Activated effector memory CD4-positive, alpha-beta T cell treated with Interleukin-2 at 50 U/mL for 16 hours (primary cell): ENCODE measurements around the gene ZNF521.

Source experiments
- DNase-seq: peaks from one replicate; pipeline ENCODE4 v3.0.0-alpha.2; 2020

ZNF521 gene

GRCh38 chr18:25351777-25352628, at the start of gene ZNF521:
ZNF521 (minus strand) TSS chr18:25352166; CDS start chr18:25350946, 1,220 bp downstream.
- DNase-seq, result no peak

DNA sequence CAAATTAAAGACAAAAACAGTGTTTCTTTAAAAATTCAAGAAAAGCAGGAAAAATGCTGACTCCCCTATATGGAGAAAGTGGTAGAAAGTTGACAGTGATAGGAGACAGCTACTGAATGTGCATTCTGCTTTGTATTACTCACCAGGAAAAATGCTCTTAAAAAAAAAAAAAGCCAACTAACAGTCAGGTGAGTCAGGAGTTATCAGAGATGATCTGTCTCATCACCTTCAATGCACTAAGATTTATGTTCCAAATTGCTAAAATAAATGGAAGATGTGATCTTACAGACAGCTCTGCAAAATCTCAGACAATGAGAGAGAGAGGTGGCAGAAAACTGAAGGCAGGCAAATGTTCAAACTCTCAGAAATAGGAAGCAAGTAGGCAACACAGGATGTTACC, 47.6 kb upstream of the ZNF521 start:
- DNase-seq, result no peak

DNA sequence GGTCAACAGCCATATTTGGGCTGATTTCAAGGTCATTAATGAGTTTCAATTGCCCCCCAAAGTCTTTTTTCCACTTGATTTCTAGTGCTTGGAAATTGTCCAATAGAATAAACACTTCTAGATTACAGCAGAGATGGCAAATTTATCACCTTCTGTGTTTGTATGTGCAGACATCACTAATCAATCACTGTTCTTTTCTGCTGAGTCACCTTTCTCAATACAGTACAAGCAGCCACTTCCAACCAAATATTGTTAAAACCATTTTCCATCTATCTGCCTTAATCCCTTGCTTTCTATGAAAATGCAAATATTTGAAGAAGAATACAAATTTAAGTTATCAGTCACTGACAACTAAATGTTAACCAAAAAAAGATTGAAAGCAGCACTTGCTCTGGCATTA, 40.2 kb upstream of the ZNF521 start:
- DNase-seq, result no peak

GRCh38 chr18:25373432-25374179, 21.6 kb upstream of the ZNF521 start:
- no peak for DNase-seq

GRCh38 chr18:25370391-25370790, 18.4 kb upstream of the ZNF521 start:
- DNase-seq, result no peak

DNA sequence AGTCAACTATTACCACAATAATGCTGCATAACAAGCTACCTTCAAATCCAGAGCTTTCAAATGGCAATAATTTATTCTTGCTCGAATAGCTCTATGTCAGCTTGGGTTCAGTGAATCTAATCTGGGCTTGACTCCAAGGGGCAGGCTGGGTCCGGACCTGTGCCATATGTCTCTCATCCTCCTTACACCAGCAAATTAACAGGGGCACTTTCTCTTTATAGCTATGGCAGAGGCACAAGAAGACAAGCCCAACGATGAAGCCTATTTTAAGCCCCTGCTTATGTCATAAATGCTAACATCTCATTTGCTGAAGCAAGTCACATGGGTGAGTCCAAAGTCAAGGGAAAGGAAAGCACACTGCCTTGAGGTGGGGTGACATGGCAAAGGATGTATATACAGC, 13.3 kb upstream of the ZNF521 start:
- DNase-seq, result no peak

DNA sequence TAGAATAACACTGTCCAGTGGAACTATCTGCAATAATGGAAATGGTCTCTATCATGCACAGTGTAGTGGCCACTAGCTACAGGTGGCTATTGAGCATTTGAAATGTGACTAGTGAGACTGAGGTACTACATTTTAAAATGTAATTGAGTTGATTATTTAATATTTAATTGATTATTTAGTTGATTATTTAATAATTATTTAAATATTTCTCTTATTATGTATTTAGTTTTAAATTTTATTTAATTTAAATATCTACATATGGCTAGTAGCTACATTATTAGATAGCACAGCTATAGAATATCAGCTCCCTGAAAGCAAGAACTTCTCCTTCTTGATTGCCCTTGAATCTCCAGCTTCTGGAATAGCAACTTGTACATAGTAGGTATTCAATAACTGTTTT, 12.8 kb upstream of the ZNF521 start:
- no peak for DNase-seq

- no peak for DNase-seq
Measured at GRCh38 chr18:25360301-25360899, 8.4 kb upstream of the ZNF521 start.

- no peak for DNase-seq
Measured at GRCh38 chr18:25353080-25353479, 1.1 kb upstream of the ZNF521 start.

DNA sequence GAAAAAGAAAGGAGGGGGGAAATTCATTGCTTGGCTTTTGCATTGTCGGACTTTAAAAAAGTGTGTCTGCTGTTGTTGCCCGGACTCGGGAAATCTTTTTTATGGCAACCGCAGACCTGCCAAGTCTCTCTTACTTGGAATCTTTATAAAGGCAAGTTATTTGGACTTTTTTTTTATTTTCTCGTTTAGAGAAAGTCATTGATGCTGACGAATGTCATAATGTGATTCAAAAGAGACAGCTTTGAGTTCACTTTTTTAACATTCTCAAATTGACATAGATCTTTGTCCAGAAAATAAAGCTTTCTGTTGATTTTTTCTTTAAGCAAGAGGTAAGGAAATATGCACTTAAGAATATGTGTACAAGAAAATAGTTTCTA, 651 bp upstream of the ZNF521 start:
- no peak for DNase-seq

DNA sequence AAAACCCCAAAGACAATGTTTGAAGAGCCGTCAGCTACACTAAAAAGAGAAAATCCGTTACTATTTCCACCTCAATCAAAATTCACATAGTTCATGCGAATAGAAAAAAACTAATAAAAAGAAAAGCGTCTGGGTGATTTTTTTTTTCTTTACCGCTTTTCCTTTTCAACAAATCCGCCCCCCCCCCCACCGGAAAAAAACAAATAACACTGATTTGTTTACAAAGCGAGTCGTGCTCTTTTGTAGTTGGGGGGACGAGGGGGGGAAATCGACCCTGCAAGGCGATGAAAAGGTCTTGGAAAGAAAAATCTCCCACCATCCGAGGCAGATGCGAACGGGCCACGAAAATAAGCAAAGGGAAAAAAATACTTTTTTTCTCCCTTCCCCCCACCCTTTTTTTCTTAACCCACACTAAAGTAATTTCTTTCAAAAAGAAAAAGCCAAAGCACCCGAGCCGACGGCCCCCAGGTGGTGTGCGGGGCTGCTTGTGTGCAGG, 638 bp downstream of the ZNF521 start:
- DNase-seq, result no peak

DNA sequence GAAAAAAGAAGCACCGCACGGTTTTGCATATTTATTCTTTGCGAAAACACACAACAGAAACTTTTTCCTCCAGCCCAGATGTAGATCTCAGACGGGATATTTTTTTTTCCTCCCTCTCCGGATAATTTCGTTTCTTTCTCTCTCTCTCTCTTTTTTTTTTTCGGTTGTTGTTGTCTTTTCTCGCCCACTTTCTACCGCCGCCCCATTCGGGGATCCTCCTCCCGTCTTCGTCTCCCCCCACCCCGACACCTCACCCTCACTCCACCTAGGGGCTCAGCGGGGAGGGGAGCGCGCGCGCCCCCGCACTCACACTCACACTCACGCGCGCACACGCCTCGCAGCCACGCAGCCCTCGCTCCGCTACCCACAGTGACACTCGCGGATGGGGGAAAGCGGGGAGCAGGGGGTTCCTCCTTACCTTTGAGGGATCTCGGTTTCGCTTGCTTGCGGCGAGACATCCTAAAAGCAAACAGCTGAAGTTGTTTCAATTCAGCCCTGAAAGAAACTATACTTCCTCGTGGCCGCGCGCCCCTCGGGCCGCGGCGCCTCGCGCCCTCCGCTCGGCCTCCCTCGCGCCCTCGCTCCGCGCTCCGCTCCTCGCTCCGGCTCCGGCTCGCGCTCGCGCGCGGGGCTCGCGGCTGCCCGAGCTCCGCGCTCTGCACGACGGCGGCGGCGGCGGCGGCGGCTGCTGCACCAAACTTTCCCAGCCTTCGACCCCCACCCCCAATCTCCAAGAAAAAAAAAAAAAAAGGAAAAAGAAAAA, 1.3 kb downstream of the ZNF521 start:
- no peak for DNase-seq

DNA sequence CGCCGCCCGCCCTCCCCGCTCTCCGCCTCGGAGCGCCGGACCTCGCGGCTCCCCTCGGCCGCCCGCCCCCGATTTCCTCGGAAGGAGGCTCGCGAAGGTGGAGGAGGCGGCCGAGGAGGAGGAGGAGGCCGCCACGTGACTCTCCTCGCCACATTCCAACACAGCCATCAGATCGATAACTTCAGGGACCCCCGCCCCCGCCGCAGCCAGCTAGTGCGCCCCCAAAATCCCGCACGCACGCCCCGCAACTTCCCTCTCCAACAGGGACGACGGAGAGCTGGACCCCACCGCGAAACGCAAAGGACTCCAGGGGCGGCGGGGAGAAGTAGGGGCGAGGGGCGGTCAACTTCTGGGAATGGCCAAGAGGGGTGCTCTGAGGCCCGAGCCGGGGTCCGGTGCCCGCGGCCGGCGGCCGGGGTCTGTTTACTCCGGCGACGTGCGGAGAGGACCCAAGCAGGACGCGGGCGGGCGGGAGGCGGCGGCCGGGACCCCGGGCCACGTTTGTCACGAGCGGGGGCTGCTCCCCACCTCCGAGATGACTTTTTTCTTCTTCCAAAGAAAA, 2.0 kb downstream of the ZNF521 start:
- DNase-seq, result no peak

DNA sequence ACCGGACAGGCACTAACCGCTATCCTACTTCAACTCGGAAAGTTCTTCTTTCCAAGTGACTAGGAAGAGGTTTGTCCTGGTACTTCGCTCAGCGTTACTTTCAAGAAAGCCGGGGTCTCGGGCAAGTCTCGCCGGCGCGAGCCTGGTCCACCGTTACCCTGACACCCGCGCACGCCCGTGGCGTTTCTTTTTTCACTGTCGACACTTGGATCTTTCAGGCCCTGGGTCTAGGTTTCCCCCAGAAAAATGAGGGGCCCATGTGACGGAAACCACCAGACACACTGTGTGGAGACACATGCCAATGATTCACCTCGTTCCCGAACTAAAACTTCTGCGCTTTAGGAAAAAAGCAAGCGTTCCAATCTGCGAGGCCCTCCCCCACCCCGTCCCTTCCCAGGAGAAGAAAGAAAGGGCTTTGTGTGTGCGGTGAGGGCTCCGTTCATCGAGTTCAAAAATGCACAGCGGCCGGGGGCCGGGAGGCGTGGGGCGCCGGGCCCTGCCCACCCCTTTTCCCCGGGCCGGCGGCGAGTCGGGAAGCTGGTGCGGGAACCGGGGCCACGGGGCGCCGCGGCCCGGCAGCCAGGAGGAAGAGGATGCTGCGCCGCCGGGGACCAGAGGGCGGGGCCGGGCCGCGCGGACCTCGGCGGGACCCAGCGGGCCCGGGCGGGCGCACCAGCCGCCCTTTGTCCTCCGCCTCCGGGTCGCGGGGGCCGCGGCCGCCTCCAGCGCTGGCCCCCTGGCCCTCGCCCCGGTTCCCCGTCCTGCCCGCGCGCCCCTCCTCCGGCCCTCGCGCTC, 2.6 kb downstream of the ZNF521 start:
- no peak for DNase-seq

DNA sequence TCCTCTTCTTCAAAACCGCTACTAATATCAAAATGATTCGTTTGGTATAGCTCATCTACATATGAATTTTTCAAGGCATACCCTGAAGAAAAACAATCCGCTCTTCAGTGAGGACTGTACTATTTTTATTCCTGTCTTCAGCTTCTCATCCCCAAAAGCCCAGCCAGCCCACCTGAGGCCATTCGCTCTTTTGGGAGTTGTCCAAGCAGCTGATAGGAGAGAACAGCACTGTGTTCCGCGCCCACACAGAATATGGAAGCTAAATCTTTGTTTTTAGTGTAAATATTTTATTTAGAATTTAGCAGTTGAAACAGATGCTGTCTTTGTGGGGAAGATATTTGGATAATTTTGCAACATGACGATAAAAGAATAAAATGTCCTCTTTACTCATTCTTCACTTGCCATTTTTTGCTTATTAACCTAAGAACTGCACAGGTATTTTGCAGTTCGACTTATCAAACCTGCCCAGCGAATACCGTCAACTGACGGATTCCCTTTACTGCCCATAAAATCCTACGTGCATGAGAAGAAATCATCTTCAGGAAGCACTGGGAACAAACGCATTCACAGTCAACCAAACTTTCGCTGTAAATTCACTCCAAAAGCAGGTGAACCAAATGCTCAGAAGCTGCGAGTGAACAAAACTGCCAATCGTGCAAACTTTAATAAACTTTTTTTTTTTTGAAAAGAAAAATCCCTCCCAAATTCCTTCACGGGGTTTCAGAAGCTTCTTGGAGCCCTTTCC, 3.4 kb downstream of the ZNF521 start:
- no peak for DNase-seq

- DNase-seq, result no peak
Measured at GRCh38 chr18:25346561-25346960, 5.4 kb downstream of the ZNF521 start.

DNA sequence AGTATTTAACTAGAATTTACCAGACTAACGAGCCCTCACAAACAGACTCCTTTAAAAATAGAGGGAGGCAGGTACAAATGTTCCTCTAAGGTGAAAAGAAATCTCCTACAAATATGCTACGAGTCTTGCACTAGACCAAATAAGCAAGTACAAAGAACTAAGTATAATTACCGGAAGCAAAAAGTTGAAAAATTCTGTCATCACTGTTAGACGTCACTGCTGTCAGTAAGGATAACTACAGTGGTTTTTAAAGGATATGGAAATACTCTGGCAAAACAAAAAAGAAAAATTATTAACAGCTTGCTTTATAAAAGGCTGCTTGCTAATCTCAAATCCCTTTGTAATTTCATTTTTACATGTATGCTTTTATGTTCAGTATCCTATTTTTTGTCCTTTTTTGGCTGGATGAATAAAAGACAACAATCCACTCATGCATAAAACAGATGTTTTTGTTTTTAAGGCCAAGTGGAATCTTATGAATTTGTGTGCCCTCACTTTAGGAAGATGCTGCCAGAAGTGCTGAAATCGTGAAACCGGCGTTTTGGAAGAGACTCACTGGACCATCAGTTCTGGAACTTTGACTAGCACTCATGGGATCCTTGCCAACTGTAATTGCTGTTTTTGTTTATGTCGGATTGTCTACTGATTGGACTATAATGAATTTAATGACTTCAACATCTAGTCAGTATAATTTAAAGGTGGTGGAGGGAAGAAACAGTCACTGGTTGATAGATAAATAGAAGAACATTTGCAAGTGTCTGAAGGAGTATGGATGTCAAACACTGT, 6.7 kb downstream of the ZNF521 start:
- no peak for DNase-seq

DNA sequence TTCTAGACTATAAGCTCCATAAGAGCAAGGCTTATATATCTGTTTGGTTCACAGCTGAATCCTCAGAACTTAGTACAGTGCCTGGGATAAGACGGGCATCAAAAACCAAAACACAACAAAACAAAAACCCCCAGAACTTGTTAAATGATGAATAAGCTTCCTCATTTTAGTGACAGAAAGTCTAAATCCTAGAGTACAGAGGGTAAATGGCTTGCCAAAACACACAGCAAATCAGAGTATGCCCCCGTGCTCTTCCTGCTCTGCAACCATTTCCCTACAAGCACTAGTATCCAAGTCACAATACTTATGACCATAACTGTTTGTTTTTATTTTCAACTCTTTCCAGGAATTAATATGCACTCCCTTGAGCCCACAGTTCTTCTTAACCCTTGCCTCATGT, 10.1 kb downstream of the ZNF521 start:
- no peak for DNase-seq

DNA sequence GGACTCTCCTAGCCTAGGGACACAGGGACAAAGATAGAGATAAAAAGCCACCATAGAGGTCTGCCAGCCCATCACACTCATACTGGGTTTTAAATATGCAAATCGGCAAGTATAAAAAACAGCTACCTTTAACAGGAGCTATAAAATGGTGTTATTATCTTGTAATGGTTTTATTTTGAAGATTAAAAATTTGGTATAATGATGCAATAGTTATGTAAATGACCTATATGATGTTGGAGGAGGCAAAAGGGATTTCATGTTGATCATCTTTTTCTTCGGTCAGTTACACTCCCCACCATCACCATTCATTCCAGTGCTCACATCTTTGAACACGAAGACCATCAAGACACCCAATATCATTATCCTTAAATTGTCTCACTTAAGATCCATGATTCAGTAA, 11.2 kb downstream of the ZNF521 start:
- DNase-seq, result no peak

GRCh38 chr18:25335676-25336075, 16.3 kb downstream of the ZNF521 start:
- DNase-seq, result no peak
